WTC11 (cell line): Measurements from ENCODE around the gene SYNJ2. TPM values are rescaled to one million over a fixed set of nuclear protein-coding genes. Genes with fewer than 3 reads are reported as not detected.

Experiments
- ATAC-seq: fragments of 200-7000 bp; cut with Tn5 transposase; 2 replicates; pipeline ENCODE4 v1.10.0; 2021; ENCODE audit warnings: mild to moderate bottlenecking, moderate library complexity
- CTCF ChIA-PET: fragments of 300-600 bp; sonication (Branson Sonifier 250); formaldehyde crosslinking; loops from one replicate; lab custom pipeline; 2021; ENCODE audit warnings: antibody characterized with exemption; lab: Charles Lee
- POLR2A ChIA-PET: fragments of 350-600 bp; sonication (Branson Sonifier 250); formaldehyde crosslinking; loops from one replicate; lab custom pipeline; 2021; ENCODE audit warnings: antibody characterized with exemption; lab: Charles Lee
- DNase-seq: peaks from one replicate; pipeline ENCODE4 v3.0.0; 2021; ENCODE audit warnings: low spot score
- H3K27ac Mint-ChIP-seq: 2 replicates; pipeline ENCODE4 v1.8.0; 2021; ENCODE audit warnings: mixed read lengths
- H3K27me3 Mint-ChIP-seq: 2 replicates; pipeline ENCODE4 v1.8.0; 2021; ENCODE audit warnings: low read depth, mild to moderate bottlenecking, moderate library complexity, mixed read lengths
- H3K36me3 Mint-ChIP-seq: 2 replicates; pipeline ENCODE4 v1.8.0; 2021; ENCODE audit warnings: mixed read lengths
- H3K4me1 Mint-ChIP-seq: 2 replicates; pipeline ENCODE4 v1.8.0; 2022; ENCODE audit warnings: mixed read lengths
- H3K4me3 Mint-ChIP-seq: 2 replicates; pipeline ENCODE4 v1.8.0; 2021; ENCODE audit warnings: mild to moderate bottlenecking, moderate library complexity, mixed read lengths
- H3K9me3 Mint-ChIP-seq: 2 replicates; pipeline ENCODE4 v1.8.0; 2021; ENCODE audit warnings: mixed read lengths
- GABPB1 ChIP-seq: sonication (generic); formaldehyde crosslinking; IDR thresholded peaks from 2 replicates; pipeline ENCODE4 v1.8.1; 2023; ENCODE audit warnings: mild to moderate bottlenecking, missing genetic modification reagents
- HMGA2 ChIP-seq: fragments of 250-450 bp; sonication (Bioruptor Pico); IDR thresholded peaks from 2 replicates; pipeline ENCODE4 v1.4.0; 2021; ENCODE audit warnings: mild to moderate bottlenecking, moderate library complexity
- TEAD1 ChIP-seq: sonication (generic); formaldehyde crosslinking; IDR thresholded peaks from 2 replicates; pipeline ENCODE4 v1.8.0; 2022; ENCODE audit warnings: mild to moderate bottlenecking, missing genetic modification reagents
- total RNA-seq: library from RNA; stranded (reverse); gene quantifications from 3 replicates; pipeline ENCODE4 v1.2.3, GENCODE V29; 2021
- TF ChIP-seq, protein P1 (sequence below): sonication (generic); formaldehyde crosslinking; IDR thresholded peaks from 2 replicates; pipeline ENCODE4 v1.8.0; 2023; ENCODE audit warnings: missing genetic modification reagents, mild to moderate bottlenecking, borderline replicate concordance
- TF ChIP-seq, protein P2 (sequence below): sonication (generic); formaldehyde crosslinking; IDR thresholded peaks from 2 replicates; pipeline ENCODE4 v1.8.0; 2022; ENCODE audit warnings: mild to moderate bottlenecking, missing genetic modification reagents

Gene SYNJ2
- total RNA-seq, 1 experiment from 2014 or later: 15.3 TPM

DNA sequence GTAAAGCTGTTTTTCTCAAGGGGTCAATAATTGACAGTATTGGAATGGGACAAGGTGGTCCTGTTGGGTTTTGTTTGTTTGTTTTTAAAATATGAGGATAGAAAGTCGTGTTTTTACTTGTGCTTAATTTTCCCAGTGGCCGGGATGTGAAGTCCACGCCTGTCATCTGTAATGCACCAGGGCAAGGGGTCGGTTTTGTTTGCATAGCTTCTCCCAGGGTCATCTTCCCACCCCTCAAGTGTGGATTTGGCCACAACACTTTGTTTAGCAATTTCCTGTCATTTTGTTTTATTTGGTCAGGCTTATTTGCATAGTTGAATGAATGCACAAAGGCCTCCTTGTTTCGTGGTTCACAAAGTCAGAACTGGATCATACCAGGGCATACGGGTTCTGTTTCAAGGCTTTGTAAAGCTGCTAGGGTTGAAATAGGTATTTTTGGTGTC lies 29.8 kb downstream of the SYNJ2 start:
- Mint-ChIP-seq H3K27me3 (no peaks in the 10 kb centered on the region), H3K9me3 (peaks cover 31% of the 10 kb centered on the region), H3K4me3 (no peak overlapping the region), H3K27ac (peak overlapping the region; percentile 30; the same call in 1 of the 2 replicates), H3K4me1 (peaks cover 14% of the 10 kb centered on the region), H3K36me3 (peaks cover 16% of the 10 kb centered on the region)
- DNase-seq (no peak), ATAC-seq (no peak)
- CTCF ChIA-PET: interaction anchor here (0.5 to 1.4 kb wide), 2 partner anchors 50 to 776 kb away, joined by 3 to 4 read pairs; no protein-coding TSS in a partner anchor
- TF ChIP-seq HMGA2 (CRISPR knock-in tag) (no peak), GABPB1 (CRISPR knock-in tag) (peak; percentile 61)
- POLR2A ChIA-PET: no interaction called here

DNA sequence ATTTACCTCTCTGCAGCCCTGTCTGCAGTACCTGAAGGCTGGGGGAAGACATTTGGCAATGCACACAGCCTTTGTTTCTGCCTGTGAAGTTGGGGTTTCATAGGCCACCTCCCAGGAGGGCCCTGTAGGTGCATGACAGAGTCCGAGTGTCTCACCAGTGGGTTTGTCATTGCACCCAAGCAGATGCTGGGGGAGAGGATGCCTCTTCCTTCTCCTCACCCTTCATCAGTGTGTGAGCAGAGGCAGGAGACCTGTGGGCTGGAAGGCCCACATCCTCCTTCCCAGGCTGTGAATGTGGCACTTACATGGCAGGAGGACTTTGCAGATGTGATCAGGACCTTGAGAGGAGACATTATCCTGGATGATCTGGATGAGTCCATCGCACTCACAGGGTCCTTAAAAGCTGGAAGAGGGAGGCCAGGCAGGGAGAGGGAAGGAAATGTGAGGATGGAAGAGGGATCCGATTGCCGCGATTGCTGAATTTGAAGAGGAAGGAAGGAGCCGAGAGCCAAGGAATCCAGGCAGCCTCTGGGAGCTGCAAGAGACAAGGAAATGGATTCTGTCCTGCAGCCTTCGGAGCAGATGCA lies 30.4 kb downstream of the SYNJ2 start:
- Mint-ChIP-seq H3K9me3 (peaks cover 31% of the 10 kb centered on the region), H3K4me1 (peaks cover 16% of the 10 kb centered on the region)
- POLR2A ChIA-PET: no interaction called here
- TF ChIP-seq GABPB1 (CRISPR knock-in tag): 0 out of 2 replicates have a peak, but pooled peaks have one; percentile 2
- TF ChIP-seq, protein P1, sequence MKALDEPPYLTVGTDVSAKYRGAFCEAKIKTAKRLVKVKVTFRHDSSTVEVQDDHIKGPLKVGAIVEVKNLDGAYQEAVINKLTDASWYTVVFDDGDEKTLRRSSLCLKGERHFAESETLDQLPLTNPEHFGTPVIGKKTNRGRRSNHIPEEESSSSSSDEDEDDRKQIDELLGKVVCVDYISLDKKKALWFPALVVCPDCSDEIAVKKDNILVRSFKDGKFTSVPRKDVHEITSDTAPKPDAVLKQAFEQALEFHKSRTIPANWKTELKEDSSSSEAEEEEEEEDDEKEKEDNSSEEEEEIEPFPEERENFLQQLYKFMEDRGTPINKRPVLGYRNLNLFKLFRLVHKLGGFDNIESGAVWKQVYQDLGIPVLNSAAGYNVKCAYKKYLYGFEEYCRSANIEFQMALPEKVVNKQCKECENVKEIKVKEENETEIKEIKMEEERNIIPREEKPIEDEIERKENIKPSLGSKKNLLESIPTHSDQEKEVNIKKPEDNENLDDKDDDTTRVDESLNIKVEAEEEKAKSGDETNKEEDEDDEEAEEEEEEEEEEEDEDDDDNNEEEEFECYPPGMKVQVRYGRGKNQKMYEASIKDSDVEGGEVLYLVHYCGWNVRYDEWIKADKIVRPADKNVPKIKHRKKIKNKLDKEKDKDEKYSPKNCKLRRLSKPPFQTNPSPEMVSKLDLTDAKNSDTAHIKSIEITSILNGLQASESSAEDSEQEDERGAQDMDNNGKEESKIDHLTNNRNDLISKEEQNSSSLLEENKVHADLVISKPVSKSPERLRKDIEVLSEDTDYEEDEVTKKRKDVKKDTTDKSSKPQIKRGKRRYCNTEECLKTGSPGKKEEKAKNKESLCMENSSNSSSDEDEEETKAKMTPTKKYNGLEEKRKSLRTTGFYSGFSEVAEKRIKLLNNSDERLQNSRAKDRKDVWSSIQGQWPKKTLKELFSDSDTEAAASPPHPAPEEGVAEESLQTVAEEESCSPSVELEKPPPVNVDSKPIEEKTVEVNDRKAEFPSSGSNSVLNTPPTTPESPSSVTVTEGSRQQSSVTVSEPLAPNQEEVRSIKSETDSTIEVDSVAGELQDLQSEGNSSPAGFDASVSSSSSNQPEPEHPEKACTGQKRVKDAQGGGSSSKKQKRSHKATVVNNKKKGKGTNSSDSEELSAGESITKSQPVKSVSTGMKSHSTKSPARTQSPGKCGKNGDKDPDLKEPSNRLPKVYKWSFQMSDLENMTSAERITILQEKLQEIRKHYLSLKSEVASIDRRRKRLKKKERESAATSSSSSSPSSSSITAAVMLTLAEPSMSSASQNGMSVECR (CRISPR knock-in tag): no peak
- TF ChIP-seq, all 79 proteins: peak for 1
- Mint-ChIP-seq H3K4me3 (no peak overlapping the region), H3K27ac (no peak overlapping the region; the same call in 1 of the 2 replicates), H3K27me3 (no peaks in the 10 kb centered on the region), H3K36me3 (peaks cover 16% of the 10 kb centered on the region)
- DNase-seq (no peak), ATAC-seq (no peak)
- CTCF ChIA-PET: interaction anchor here (0.6 to 1.4 kb wide), 4 partner anchors 15 to 76 kb away, joined by 3 to 4 read pairs (median 4); no protein-coding TSS in a partner anchor

DNA sequence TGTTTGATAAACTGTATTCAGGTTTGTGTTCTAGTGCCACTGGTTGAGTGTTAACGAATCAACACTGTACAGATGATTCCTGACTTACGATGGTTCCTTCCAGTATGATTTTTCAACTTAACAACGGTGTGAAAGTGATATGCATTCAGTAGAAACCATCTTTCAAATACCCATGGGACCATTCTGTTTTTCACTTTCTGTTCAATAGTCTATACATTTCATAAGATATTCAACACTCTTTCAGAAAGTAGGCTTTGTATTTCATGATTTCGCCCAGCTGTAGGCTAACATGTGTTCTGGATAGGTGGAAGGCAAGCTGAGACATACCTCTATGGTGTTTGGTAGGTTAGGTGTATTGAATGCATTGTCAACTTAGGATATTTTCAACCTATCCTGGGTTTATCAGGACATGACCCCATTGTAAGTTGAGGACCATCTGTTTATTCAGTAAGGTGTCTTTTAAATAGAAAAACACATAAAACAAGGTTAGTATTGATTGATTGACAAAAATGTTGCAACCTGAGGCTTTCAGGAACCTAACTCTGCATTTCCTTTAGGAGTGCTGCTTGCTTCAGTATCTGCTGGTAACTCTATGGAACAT lies 32.3 kb downstream of the SYNJ2 start:
- ATAC-seq: no peak
- Mint-ChIP-seq H3K36me3 (peaks cover 12% of the 10 kb centered on the region), H3K27ac (no peak overlapping the region), H3K4me1 (peaks cover 22% of the 10 kb centered on the region), H3K9me3 (peaks cover 27% of the 10 kb centered on the region), H3K4me3 (no peak overlapping the region), H3K27me3 (no peaks in the 10 kb centered on the region)
- DNase-seq: no peak
- CTCF ChIA-PET: interaction anchor here (1.1 kb wide), 1 partner anchor 12 kb away, joined by 5 read pairs; no protein-coding TSS in a partner anchor
- POLR2A ChIA-PET: interaction anchor here (0.7 kb wide), 1 partner anchor 13 kb away, joined by 3 read pairs; no protein-coding TSS in a partner anchor
- TF ChIP-seq TEAD1 (CRISPR knock-in tag): no peak
- TF ChIP-seq GABPB1 (CRISPR knock-in tag): 0 out of 2 replicates have a peak, but pooled peaks have one; percentile 9

DNA sequence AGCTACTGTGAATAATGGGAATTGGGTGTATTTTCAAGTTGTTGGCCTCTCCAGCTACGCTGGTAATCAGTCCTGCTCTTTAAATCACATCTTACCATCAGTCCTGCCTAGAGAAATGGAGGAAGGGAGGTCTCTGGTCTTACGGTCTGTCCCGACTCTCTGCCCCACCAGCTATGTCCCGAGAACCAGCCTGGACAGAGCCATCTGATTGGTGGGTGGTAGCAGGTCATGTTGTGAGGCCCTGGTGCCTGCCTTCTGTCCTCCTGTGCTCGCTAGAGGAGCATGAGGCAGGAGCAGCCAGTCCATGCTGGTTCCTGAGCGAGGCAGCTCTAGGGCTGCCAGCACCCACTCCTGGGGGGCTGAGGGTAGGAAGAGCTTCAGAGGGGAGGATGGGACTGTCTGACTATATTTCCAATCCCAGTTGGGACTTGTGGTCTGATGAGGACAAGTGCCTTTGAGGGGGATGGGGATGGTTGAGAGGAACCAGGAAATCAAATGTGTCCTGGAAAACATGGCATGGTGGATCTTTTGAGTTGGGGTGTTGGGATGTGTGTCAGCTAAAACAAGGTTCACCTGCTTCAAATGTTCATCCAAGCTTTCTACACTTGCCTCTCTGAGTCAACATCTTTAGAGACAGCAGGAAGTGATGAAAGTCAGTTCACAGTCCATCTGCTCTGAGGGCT lies 33.0 kb downstream of the SYNJ2 start:
- peaks cover 25% of the 10 kb centered on the region for H3K4me1 Mint-ChIP-seq
- TF ChIP-seq, protein P2, sequence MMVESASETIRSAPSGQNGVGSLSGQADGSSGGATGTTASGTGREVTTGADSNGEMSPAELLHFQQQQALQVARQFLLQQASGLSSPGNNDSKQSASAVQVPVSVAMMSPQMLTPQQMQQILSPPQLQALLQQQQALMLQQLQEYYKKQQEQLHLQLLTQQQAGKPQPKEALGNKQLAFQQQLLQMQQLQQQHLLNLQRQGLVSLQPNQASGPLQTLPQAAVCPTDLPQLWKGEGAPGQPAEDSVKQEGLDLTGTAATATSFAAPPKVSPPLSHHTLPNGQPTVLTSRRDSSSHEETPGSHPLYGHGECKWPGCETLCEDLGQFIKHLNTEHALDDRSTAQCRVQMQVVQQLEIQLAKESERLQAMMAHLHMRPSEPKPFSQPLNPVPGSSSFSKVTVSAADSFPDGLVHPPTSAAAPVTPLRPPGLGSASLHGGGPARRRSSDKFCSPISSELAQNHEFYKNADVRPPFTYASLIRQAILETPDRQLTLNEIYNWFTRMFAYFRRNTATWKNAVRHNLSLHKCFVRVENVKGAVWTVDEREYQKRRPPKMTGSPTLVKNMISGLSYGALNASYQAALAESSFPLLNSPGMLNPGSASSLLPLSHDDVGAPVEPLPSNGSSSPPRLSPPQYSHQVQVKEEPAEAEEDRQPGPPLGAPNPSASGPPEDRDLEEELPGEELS (CRISPR knock-in tag): no peak
- peak; percentile 94 for TF ChIP-seq GABPB1 (CRISPR knock-in tag)
- no peak overlapping the region for H3K4me3 Mint-ChIP-seq
- H3K27me3 Mint-ChIP-seq: no peaks in the 10 kb centered on the region
- peaks cover 12% of the 10 kb centered on the region for H3K36me3 Mint-ChIP-seq
- ATAC-seq (no peak), DNase-seq (no peak)
- H3K27ac Mint-ChIP-seq: no peak overlapping the region; the same call in 1 of the 2 replicates
- POLR2A ChIA-PET: interaction anchor here (0.7 kb wide), 1 partner anchor 12 kb away, joined by 3 read pairs; no protein-coding TSS in a partner anchor
- CTCF ChIA-PET: interaction anchor here (1.0 to 3.5 kb wide), 2 partner anchors 12 to 35 kb away, joined by 3 to 21 read pairs; no protein-coding TSS in a partner anchor
- peaks cover 26% of the 10 kb centered on the region for H3K9me3 Mint-ChIP-seq
